ENCODE results near the gene OPTN. TPM values are rescaled to one million over a fixed set of nuclear protein-coding genes. Genes with fewer than 3 reads are reported as not detected.

The OPTN gene
- total and polyA plus RNA-seq, 7 experiments from 2014 or later: 34.3 to 146 (median 59.6) TPM

DNA sequence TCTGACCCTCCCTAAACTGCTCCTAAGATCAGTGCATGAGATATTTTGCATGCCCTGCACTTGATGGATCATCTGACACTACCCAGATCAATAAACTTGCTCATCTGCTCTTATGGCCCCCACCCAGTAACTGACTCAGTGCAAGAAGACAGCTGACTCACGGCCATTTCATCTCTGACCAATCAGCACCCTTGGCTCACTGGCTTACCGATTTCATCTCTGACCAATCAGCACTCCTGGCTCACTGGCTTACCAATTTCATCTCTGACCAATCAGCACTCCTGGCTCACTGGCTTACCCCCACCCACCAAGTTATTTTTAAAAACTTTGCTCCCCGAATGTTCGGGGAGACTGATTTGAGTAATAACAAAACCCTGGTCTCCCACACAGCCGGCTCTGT, 37.2 kb upstream of the OPTN start:
- no peak overlapping the region for H3K27ac ChIP-seq (ENCODE audit: low read depth, low read length)
- no peaks in the 10 kb centered on the region for H3K4me1 ChIP-seq (ENCODE audit: control insufficient read depth in 2 of 2, insufficient read depth in 2 of 2, low read length in 2 of 2)
- H3K4me3 ChIP-seq (ENCODE audit: low read length): no peak overlapping the region
- no peak overlapping the region for H3K4me3 Mint-ChIP-seq
- H3K36me3 Mint-ChIP-seq: no peaks in the 10 kb centered on the region
- intact Hi-C loops (cut with micrococcal nuclease): no loop called here
- H3K9me3 Mint-ChIP-seq: peaks cover 0 to 4% (median 0%) of the 10 kb centered on the region in 11 donors
- peaks cover 0 to 20% (median 14%) of the 10 kb centered on the region in 5 donors for H3K27me3 Mint-ChIP-seq
- ChIA-PET POLR2A (no interaction called here), CTCF (no interaction called here)
- H3K27ac Mint-ChIP-seq: no peak overlapping the region
- ATAC-seq (no peak), DNase-seq (no peak)
- H3K36me3 ChIP-seq (ENCODE audit: control insufficient read depth in 2 of 3, insufficient read depth in 3 of 3, low read length in 3 of 3): no peaks in the 10 kb centered on the region
- no peaks in the 10 kb centered on the region for H3K4me1 Mint-ChIP-seq
- no peaks in the 10 kb centered on the region for H3K27me3 ChIP-seq (ENCODE audit: control insufficient read depth in 2 of 2, insufficient read depth in 2 of 2, low read length in 2 of 2)
- H3K9me3 ChIP-seq (ENCODE audit: control insufficient read depth in 2 of 3, low read length in 3 of 3): no peaks in the 10 kb centered on the region

DNA sequence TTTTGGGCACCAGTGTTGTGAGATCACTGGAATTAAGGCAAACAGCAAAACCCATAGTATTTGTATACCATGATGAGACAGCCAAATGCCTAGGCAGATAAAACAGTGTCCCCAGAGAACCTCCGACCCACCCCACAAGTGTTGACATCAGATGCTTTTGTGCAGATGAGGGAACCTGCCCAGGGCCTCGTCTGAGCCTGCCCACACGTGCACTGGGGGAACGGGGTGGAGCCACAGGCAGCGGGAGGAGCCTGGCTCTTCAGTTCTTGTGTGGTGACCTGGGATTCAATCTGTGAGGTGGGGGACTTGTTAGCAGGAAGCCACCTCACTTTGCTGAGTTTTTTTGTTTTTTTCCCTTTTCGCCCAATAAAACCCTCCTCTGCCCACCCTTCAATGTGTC, 33.4 kb upstream of the OPTN start:
- ATAC-seq: no peak
- Histone ChIP-seq H3K36me3 (ENCODE audit: control insufficient read depth in 2 of 3, insufficient read depth in 3 of 3, low read length in 3 of 3) (no peaks in the 10 kb centered on the region), H3K27ac (ENCODE audit: low read depth, low read length) (no peak overlapping the region), H3K27me3 (ENCODE audit: control insufficient read depth in 2 of 2, insufficient read depth in 2 of 2, low read length in 2 of 2) (no peaks in the 10 kb centered on the region), H3K9me3 (ENCODE audit: control insufficient read depth in 2 of 3, low read length in 3 of 3) (no peaks in the 10 kb centered on the region), H3K4me1 (ENCODE audit: control insufficient read depth in 2 of 2, insufficient read depth in 2 of 2, low read length in 2 of 2) (no peaks in the 10 kb centered on the region), H3K4me3 (ENCODE audit: low read length) (no peak overlapping the region)
- no peak overlapping the region for H3K27ac Mint-ChIP-seq
- peaks cover 0 to 4% (median 0%) of the 10 kb centered on the region in 11 donors for H3K9me3 Mint-ChIP-seq
- H3K4me1 Mint-ChIP-seq: no peaks in the 10 kb centered on the region
- DNase-seq: no peak
- no peak overlapping the region for H3K4me3 Mint-ChIP-seq
- intact Hi-C loops (cut with micrococcal nuclease): no loop called here
- POLR2A ChIA-PET: no interaction called here
- H3K36me3 Mint-ChIP-seq: no peaks in the 10 kb centered on the region
- CTCF ChIA-PET: no interaction called here
- H3K27me3 Mint-ChIP-seq: peaks cover 0 to 22% (median 13%) of the 10 kb centered on the region in 5 donors

DNA sequence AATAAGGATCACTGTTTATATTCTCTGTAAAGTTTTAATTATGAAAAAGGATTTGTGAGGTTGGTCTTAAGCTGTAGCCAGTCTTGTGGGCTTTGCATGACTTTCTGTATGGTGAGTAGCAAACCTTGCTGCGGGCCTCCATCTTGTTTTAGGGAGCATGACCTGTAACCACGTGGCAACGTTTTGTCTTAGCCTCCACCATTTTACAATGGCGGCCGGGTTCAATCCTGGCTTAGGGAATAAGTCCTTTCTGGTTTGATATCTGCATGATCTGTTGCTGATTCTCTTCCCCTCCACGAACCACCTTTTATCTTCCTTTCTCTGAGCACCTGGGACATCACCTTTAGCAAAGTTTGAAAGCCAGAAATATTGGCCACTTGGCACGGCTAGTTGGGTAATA, 32.5 kb upstream of the OPTN start:
- H3K27ac ChIP-seq (ENCODE audit: low read depth, low read length): no peak overlapping the region
- intact Hi-C loops (cut with micrococcal nuclease): no loop called here
- no peak overlapping the region for H3K27ac Mint-ChIP-seq
- ATAC-seq (no peak), DNase-seq (no peak)
- H3K27me3 Mint-ChIP-seq: peaks cover 0 to 21% (median 13%) of the 10 kb centered on the region in 5 donors
- H3K4me3 Mint-ChIP-seq: no peak overlapping the region
- H3K36me3 Mint-ChIP-seq: no peaks in the 10 kb centered on the region
- H3K9me3 Mint-ChIP-seq: peaks cover 0 to 4% (median 0%) of the 10 kb centered on the region in 11 donors
- H3K4me3 ChIP-seq (ENCODE audit: low read length): no peak overlapping the region
- H3K36me3 ChIP-seq (ENCODE audit: control insufficient read depth in 2 of 3, insufficient read depth in 3 of 3, low read length in 3 of 3): no peaks in the 10 kb centered on the region
- CTCF ChIA-PET: no interaction called here
- POLR2A ChIA-PET: no interaction called here
- no peaks in the 10 kb centered on the region for H3K4me1 Mint-ChIP-seq
- H3K27me3 ChIP-seq (ENCODE audit: control insufficient read depth in 2 of 2, insufficient read depth in 2 of 2, low read length in 2 of 2): no peaks in the 10 kb centered on the region
- H3K4me1 ChIP-seq (ENCODE audit: control insufficient read depth in 2 of 2, insufficient read depth in 2 of 2, low read length in 2 of 2): no peaks in the 10 kb centered on the region
- no peaks in the 10 kb centered on the region for H3K9me3 ChIP-seq (ENCODE audit: control insufficient read depth in 2 of 3, low read length in 3 of 3)

DNA sequence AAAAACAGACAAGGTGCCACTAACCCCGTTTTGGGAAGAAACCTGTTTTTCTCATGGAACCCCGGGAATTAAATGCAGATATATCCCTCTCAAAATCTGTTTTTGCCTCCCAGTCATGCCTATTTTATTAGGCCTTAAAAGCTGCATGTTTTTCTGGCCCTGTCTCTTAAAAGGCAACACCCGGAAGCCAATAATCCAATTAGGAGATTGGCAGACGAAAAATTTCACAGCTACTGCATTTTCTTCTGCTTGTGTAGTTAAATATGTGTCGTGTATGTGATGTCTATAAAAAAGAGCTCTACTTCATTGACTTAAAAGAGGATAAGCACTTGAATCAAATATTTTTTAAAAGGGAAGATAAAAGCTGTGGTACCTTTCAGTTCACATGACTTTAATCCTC, 31.9 kb upstream of the OPTN start:
- H3K36me3 Mint-ChIP-seq: no peaks in the 10 kb centered on the region
- no peak overlapping the region for H3K4me3 ChIP-seq (ENCODE audit: low read length)
- DNase-seq (no peak), ATAC-seq (no peak)
- intact Hi-C loops (cut with micrococcal nuclease): no loop called here
- ChIA-PET POLR2A (no interaction called here), CTCF (no interaction called here)
- no peaks in the 10 kb centered on the region for H3K4me1 ChIP-seq (ENCODE audit: control insufficient read depth in 2 of 2, insufficient read depth in 2 of 2, low read length in 2 of 2)
- no peaks in the 10 kb centered on the region for H3K9me3 ChIP-seq (ENCODE audit: control insufficient read depth in 2 of 3, low read length in 3 of 3)
- H3K27ac ChIP-seq (ENCODE audit: low read depth, low read length): no peak overlapping the region
- no peaks in the 10 kb centered on the region for H3K27me3 ChIP-seq (ENCODE audit: control insufficient read depth in 2 of 2, insufficient read depth in 2 of 2, low read length in 2 of 2)
- H3K27ac Mint-ChIP-seq: no peak overlapping the region
- no peaks in the 10 kb centered on the region for H3K36me3 ChIP-seq (ENCODE audit: control insufficient read depth in 2 of 3, insufficient read depth in 3 of 3, low read length in 3 of 3)
- H3K4me3 Mint-ChIP-seq: no peak overlapping the region
- no peaks in the 10 kb centered on the region for H3K4me1 Mint-ChIP-seq
- H3K27me3 Mint-ChIP-seq: peaks cover 0 to 21% (median 13%) of the 10 kb centered on the region in 5 donors
- peaks cover 0 to 3% (median 0%) of the 10 kb centered on the region in 11 donors for H3K9me3 Mint-ChIP-seq

DNA sequence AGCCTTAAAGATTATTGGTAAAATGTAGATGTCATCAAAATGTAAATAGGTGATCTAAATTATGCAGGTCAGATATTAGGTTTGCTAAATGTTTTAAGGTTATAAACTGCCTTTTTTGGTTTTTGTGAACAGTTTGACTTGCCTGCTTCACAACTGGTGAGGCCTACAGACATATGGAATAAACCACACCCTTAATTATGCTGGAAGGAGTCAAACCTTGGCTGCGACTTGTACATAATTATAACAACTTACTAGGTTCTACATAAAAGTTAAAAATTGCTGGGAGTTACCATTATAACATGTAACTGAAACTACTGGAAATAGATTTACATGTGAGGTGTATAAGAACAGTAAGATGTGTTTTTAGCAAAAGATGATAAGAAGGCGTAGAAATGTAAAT, 31.5 kb upstream of the OPTN start:
- intact Hi-C loops (cut with micrococcal nuclease): no loop called here
- no peaks in the 10 kb centered on the region for H3K4me1 Mint-ChIP-seq
- DNase-seq: no peak
- H3K27ac Mint-ChIP-seq: no peak overlapping the region
- H3K27me3 Mint-ChIP-seq: peaks cover 2 to 18% (median 13%) of the 10 kb centered on the region in 5 donors
- ATAC-seq: no peak
- no peaks in the 10 kb centered on the region for H3K9me3 ChIP-seq (ENCODE audit: control insufficient read depth in 2 of 3, low read length in 3 of 3)
- H3K27me3 ChIP-seq (ENCODE audit: control insufficient read depth in 2 of 2, insufficient read depth in 2 of 2, low read length in 2 of 2): no peaks in the 10 kb centered on the region
- H3K27ac ChIP-seq (ENCODE audit: low read depth, low read length): no peak overlapping the region
- ChIA-PET POLR2A (no interaction called here), CTCF (no interaction called here)
- H3K36me3 ChIP-seq (ENCODE audit: control insufficient read depth in 2 of 3, insufficient read depth in 3 of 3, low read length in 3 of 3): no peaks in the 10 kb centered on the region
- no peaks in the 10 kb centered on the region for H3K36me3 Mint-ChIP-seq
- H3K4me3 Mint-ChIP-seq: no peak overlapping the region
- peaks cover 0 to 3% (median 0%) of the 10 kb centered on the region in 11 donors for H3K9me3 Mint-ChIP-seq
- no peak overlapping the region for H3K4me3 ChIP-seq (ENCODE audit: low read length)
- no peaks in the 10 kb centered on the region for H3K4me1 ChIP-seq (ENCODE audit: control insufficient read depth in 2 of 2, insufficient read depth in 2 of 2, low read length in 2 of 2)

DNA sequence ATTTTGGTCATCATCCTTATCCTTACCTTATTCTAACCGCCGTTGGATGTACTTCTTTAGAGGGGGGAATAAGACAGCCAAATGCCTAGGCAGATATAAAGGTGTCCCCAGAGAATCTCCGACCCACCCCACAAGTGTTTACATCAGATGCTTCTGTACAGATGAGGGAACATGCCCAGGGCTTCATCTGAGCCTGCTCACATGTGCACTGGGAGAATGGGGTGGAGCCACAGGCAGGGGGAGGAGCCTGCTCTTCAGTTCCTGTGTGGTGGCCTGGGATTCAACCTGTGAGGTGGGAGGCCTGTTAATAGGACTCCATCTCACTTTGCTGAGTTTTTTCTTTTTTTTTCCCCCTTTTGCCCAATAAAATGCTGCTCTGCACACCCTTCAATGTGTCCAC, 27.6 kb upstream of the OPTN start:
- ChIA-PET CTCF (no interaction called here), POLR2A (no interaction called here)
- DNase-seq (no peak), ATAC-seq (no peak)
- H3K27ac ChIP-seq (ENCODE audit: low read depth, low read length): no peak overlapping the region
- H3K27me3 ChIP-seq (ENCODE audit: control insufficient read depth in 2 of 2, insufficient read depth in 2 of 2, low read length in 2 of 2): peaks cover 0 to 5% of the 10 kb centered on the region in 2 donors
- H3K4me1 ChIP-seq (ENCODE audit: control insufficient read depth in 2 of 2, insufficient read depth in 2 of 2, low read length in 2 of 2): no peaks in the 10 kb centered on the region
- intact Hi-C loops (cut with micrococcal nuclease): loop anchor here (10.0 kb wide), 2 partner anchors 288 to 1288 kb away; no protein-coding TSS in a partner anchor
- H3K4me3 ChIP-seq (ENCODE audit: low read length): no peak overlapping the region
- Mint-ChIP-seq H3K4me3 (no peak overlapping the region), H3K36me3 (peaks cover 0 to 6% (median 0%) of the 10 kb centered on the region in 5 donors), H3K27me3 (peaks cover 25 to 41% (median 30%) of the 10 kb centered on the region in 5 donors), H3K9me3 (peaks cover 0 to 10% (median 3%) of the 10 kb centered on the region in 11 donors), H3K4me1 (peaks cover 0 to 7% (median 0%) of the 10 kb centered on the region in 7 donors), H3K27ac (no peak overlapping the region)
- H3K36me3 ChIP-seq (ENCODE audit: control insufficient read depth in 2 of 3, insufficient read depth in 3 of 3, low read length in 3 of 3): no peaks in the 10 kb centered on the region
- H3K9me3 ChIP-seq (ENCODE audit: control insufficient read depth in 2 of 3, low read length in 3 of 3): no peaks in the 10 kb centered on the region

Measured in naive thymus-derived CD4-positive, alpha-beta T cell (primary cell).